GM23248 (cell line): ENCODE data around the gene FAM32A.

Experiments used
- EZH2 ChIP-seq: fragments of 200-600 bp; sonication (generic); IDR thresholded peaks from 2 replicates; pipeline ENCODE4 v1.6.1; 2018; ENCODE audit warnings: antibody characterized with exemption, mild to moderate bottlenecking; ENCODE audit not compliant: insufficient read depth, poor library complexity, severe bottlenecking
- EZH2phosphoT487 ChIP-seq: fragments of 200-600 bp; sonication (generic); IDR thresholded peaks from 2 replicates; pipeline ENCODE4 v1.6.1; 2018; ENCODE audit warnings: antibody characterized with exemption, moderate library complexity, mild to moderate bottlenecking, low read depth; ENCODE audit not compliant: insufficient read depth

GRCh38 chr19:16197622-16198369 is 12.6 kb downstream of the FAM32A start, which contains the start of gene AP1M1:
- TF ChIP-seq EZH2 (no peak), EZH2phosphoT487 (no peak)
